Measurements from ENCODE around the gene PDXDC1.
"Not testable (repeated sequence)": the region's sequence is repeated elsewhere in the genome, so short reads cannot be mapped to it uniquely, and the experiment has no call there.

GRCh38 chr16:14973785-14974322 lies 972 bp upstream of the PDXDC1 start:
- not testable (repeated sequence) for TF ChIP-seq POLR2A, CTCF (IDR thresholded peaks at IDR 0.05)

Measured in uterus (tissue), 2 donors.